ENCODE measurements around the gene ATG7.

ATG7 gene

DNA sequence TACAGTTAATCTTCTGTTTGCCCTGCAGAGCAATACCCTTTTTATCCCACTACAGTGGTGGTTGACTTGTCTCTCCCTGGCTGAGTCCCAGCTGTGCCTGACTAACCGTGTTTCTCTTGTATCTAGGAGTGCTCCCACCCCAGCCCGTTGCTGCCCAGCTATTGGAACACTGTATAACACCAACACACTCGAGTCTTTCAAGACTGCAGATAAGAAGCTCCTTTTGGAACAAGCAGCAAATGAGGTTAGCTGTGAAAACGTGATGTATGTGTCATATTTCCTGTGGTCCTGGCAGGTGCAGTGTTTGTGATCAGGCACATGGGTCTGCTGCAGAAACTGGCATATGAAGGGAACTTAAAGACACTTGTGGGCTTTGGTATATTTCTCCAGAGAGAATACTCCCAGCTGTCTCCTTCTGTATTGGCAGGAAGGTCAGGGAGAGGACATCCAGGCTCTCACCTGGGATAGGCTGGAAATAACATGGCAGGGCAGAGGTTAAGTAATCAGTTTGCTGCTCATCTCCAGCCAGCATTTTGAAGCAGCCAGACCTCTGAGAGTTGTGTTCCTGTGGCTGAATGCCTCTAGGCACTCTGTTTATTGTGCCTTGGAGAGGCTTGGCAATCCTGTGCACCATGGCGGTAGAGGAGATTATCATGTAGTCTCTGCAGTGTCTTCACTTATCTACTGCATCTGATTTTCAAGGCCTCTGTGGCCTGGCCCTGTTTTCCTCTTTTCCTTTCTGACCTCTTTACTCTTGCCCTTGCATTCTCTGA lies 34.8 kb downstream of the ATG7 start:
- H3K27ac ChIP-seq: no peak overlapping the region
- peaks cover 41% of the 10 kb centered on the region for H3K36me3 ChIP-seq (replicated peaks)
- no peak for TF ChIP-seq CTCF (IDR thresholded peaks at IDR 0.05; ENCODE audit: low read depth, low read length, missing control alignments)
- H3K27me3 ChIP-seq (replicated peaks): no peaks in the 10 kb centered on the region
- in situ Hi-C loops (cut with HindIII; ENCODE audit: low pct_ligation_motif_present, low sequenced_read_pairs): no loop called here
- peak; percentile 59 for DNase-seq
- H3K4me3 ChIP-seq (ENCODE audit: low read depth, low read length): no peak overlapping the region

DNA sequence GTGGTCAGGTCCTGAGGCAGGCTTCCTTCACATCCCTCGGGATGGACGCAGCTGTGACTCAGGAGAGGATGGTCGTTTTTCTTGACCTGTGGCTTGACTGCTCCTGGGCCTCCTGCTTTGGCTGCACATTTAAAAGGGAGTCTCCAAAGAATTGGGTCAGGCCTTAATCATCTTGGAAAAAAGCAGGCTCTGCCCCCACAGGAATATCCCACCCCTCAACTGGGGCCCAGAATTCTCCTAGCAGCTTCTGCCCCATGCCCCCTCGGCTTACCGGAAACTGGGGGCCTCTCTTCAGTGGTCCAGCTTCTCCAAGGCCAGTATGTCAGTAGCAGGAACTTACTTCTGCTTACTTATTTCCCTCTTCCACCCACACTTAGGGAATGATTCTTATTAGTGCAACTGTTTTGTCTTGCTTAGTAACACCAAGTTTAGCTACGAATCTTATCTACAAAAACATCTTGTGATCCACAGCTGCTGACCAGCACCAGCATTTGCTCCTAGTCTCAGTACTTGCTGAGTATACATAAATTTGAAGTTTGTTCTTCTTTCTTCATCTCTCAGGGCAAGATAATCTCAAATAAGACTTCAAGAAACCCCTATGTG lies 35.7 kb downstream of the ATG7 start:
- H3K27ac ChIP-seq: no peak overlapping the region
- H3K27me3 ChIP-seq (replicated peaks): no peaks in the 10 kb centered on the region
- peaks cover 41% of the 10 kb centered on the region for H3K36me3 ChIP-seq (replicated peaks)
- in situ Hi-C loops (cut with HindIII; ENCODE audit: low pct_ligation_motif_present, low sequenced_read_pairs): no loop called here
- H3K4me3 ChIP-seq (ENCODE audit: low read depth, low read length): no peak overlapping the region
- DNase-seq: no peak
- no peak for TF ChIP-seq CTCF (IDR thresholded peaks at IDR 0.05; ENCODE audit: low read depth, low read length, missing control alignments)

- DNase-seq: no peak
- peaks cover 43% of the 10 kb centered on the region for H3K36me3 ChIP-seq (replicated peaks)
- H3K27ac ChIP-seq: no peak overlapping the region
- TF ChIP-seq CTCF (IDR thresholded peaks at IDR 0.05; ENCODE audit: low read depth, low read length, missing control alignments): no peak
- no peaks in the 10 kb centered on the region for H3K27me3 ChIP-seq (replicated peaks)
- in situ Hi-C loops (cut with HindIII; ENCODE audit: low pct_ligation_motif_present, low sequenced_read_pairs): no loop called here
- no peak overlapping the region for H3K4me3 ChIP-seq (ENCODE audit: low read depth, low read length)
Observed at GRCh38 chr3:11310258-11310657, 38.1 kb downstream of the ATG7 start.

DNA sequence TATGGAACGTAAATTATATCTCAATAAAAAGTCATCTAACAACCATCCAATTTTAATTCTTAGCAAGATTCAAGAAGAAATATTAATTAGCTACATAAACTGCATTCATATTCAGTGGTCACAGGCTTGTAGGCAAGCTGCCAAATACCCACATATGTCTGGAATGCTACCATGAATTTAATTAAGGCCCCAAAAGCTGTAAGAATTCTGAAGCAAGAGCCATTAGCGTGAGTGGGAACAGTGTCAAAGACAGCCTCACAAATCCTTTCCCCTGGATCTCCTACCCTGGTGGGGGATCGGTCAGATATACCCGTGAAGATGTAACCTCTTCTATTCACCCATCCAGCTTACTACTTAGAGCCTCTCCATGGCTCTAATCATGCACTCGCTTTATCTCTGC lies 40.0 kb downstream of the ATG7 start:
- H3K36me3 ChIP-seq (replicated peaks): peaks cover 50% of the 10 kb centered on the region
- DNase-seq: no peak
- H3K27me3 ChIP-seq (replicated peaks): no peaks in the 10 kb centered on the region
- TF ChIP-seq CTCF (IDR thresholded peaks at IDR 0.05; ENCODE audit: low read depth, low read length, missing control alignments): no peak
- in situ Hi-C loops (cut with HindIII; ENCODE audit: low pct_ligation_motif_present, low sequenced_read_pairs): no loop called here
- no peak overlapping the region for H3K27ac ChIP-seq
- no peak overlapping the region for H3K4me3 ChIP-seq (ENCODE audit: low read depth, low read length)

DNA sequence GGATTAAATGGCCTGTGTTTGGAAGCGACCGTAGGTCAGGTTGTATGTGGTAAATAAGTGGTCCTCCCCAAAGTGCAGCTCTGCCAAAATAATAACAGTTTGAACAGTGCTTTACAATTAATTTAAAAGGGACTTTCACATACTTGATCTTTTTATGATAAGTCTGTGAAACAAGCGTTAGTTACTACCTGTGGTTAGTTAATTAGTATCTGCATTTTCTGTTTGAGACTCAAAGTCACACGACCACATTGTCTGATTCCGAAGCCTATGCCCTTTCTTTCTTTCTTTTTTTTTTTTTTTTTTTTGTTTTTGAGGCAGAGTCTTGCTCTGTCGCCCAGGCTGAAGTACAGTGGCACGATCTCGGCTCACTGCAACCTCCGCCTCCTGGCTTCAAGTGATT lies 45.1 kb downstream of the ATG7 start:
- H3K27me3 ChIP-seq (replicated peaks): no peaks in the 10 kb centered on the region
- no peak for DNase-seq
- in situ Hi-C loops (cut with HindIII; ENCODE audit: low pct_ligation_motif_present, low sequenced_read_pairs): no loop called here
- no peak overlapping the region for H3K27ac ChIP-seq
- TF ChIP-seq CTCF (IDR thresholded peaks at IDR 0.05; ENCODE audit: low read depth, low read length, missing control alignments): no peak
- H3K36me3 ChIP-seq (replicated peaks): peaks cover 47% of the 10 kb centered on the region
- no peak overlapping the region for H3K4me3 ChIP-seq (ENCODE audit: low read depth, low read length)
